Measurements from ENCODE around the gene PPARG. TPM values are rescaled to one million over a fixed set of nuclear protein-coding genes. Genes with fewer than 3 reads are reported as not detected.

The PPARG gene
- total and polyA plus RNA-seq, 10 donors: 5.5 to 28.0 (median 19.4) TPM

DNA sequence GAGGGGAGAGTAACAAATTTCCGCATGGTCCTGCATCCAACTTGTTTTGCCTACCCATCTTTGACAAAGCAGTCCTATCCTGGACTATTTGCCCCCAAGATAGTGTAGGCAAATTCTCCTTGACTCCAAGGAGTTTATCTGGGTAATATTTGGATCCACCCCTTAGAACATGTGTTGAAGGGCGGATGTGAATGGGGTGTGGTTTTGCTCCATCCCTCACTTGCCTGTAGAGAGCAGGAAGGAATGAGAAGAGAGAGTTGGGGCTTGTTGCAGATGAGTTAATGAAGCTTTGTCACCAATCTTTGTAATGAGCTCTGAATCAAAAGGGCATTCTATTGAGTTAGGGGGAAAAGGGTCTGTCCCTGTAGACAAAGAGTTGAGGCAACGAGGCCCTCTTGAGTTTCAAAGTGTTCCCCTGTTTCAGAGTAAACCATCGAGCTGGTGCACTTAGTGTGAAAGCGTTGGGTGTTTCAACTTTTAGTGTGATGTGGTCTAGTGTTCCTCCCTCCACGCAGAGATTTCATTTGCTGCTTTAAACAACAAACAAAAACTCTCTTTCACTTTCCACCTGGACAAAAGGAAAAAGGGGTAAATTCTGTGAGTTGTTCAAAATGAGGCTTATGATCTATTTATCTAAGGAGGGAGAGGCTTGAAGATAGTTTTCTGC, 42.2 kb upstream of the PPARG start:
- TF ChIP-seq POLR2AphosphoS5 (IDR thresholded peaks at IDR 0.05): no peak
- Histone ChIP-seq H3K4me3 (no peak overlapping the region), H3K27me3 (replicated peaks in 1 of 7) (peaks cover 0 to 8% (median 0%) of the 10 kb centered on the region in 7 donors), H3K27ac (no peak overlapping the region), H3K36me3 (no peaks in the 10 kb centered on the region), H3K4me1 (no peaks in the 10 kb centered on the region), H3K9me3 (peaks cover 0 to 15% (median 12%) of the 10 kb centered on the region in 8 donors)
- WGBS, 5 donors: 64 to 75% (median 72%) methylated on average over 6 of the region's 6 CpGs
- intact Hi-C loops (cut with DNase I; ENCODE audit: low total_unique reads): no loop called here
- DNase-seq: no peak

DNA sequence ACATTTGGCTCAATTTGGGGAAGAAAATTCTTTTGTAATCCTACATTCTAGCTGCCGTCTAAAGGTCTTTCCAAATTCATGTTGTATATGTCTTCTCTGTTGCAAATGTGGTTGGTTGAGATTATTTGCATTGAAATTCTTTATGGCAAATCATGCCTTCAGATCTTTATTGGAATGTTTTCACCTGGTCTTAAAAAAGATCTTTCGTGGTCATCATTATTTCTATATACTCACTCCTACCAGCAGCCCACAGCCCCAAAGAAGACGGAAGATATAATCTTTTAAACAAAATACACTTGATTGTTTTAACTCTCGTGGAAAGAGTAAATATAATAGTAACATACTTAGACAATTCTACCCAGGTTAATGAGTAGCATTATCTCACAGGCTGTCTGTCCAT, 41.5 kb upstream of the PPARG start:
- peaks cover 0 to 15% (median 12%) of the 10 kb centered on the region in 8 donors for H3K9me3 ChIP-seq
- WGBS, 5 donors: 80 to 91% (median 86%) methylated on average over 4 of the region's 4 CpGs
- TF ChIP-seq POLR2A (IDR thresholded peaks at IDR 0.05) (no peak), POLR2AphosphoS5 (IDR thresholded peaks at IDR 0.05) (no peak)
- TF ChIP-seq, protein P1, sequence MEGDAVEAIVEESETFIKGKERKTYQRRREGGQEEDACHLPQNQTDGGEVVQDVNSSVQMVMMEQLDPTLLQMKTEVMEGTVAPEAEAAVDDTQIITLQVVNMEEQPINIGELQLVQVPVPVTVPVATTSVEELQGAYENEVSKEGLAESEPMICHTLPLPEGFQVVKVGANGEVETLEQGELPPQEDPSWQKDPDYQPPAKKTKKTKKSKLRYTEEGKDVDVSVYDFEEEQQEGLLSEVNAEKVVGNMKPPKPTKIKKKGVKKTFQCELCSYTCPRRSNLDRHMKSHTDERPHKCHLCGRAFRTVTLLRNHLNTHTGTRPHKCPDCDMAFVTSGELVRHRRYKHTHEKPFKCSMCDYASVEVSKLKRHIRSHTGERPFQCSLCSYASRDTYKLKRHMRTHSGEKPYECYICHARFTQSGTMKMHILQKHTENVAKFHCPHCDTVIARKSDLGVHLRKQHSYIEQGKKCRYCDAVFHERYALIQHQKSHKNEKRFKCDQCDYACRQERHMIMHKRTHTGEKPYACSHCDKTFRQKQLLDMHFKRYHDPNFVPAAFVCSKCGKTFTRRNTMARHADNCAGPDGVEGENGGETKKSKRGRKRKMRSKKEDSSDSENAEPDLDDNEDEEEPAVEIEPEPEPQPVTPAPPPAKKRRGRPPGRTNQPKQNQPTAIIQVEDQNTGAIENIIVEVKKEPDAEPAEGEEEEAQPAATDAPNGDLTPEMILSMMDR (IDR thresholded peaks at IDR 0.05 in 8 of 11, conservative IDR thresholded peaks at IDR 0.05 in 3 of 11): no peak
- DNase-seq: no peak
- no peaks in the 10 kb centered on the region for H3K4me1 ChIP-seq
- peaks cover 0 to 8% (median 0%) of the 10 kb centered on the region in 7 donors for H3K27me3 ChIP-seq (replicated peaks in 1 of 7)
- no peak overlapping the region for H3K4me3 ChIP-seq
- no peaks in the 10 kb centered on the region for H3K36me3 ChIP-seq
- intact Hi-C loops (cut with DNase I; ENCODE audit: low total_unique reads): no loop called here
- H3K27ac ChIP-seq: no peak overlapping the region

DNA sequence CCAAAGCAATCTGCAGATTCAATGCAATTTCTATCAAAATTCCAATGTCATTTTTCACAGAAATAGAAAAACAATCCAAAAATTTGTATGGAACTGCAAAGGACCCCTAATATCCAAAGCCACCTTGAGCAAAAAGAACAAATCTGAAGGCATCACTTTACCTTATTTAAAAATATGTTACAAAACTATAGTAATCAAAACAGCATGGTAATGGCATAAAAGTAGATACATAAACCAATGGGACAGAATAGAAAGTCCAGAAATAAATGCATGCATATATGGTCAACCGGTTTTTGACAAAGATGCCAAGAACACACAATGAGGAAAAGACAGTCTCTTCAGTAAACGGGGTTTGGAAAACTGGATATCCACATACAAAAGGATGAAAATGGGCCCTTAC, 39.4 kb upstream of the PPARG start:
- Histone ChIP-seq H3K9me3 (peaks cover 0 to 15% (median 12%) of the 10 kb centered on the region in 8 donors), H3K27me3 (replicated peaks in 1 of 7) (no peaks in the 10 kb centered on the region), H3K4me3 (no peak overlapping the region), H3K36me3 (no peaks in the 10 kb centered on the region), H3K4me1 (peaks cover 0 to 11% (median 2%) of the 10 kb centered on the region in 6 donors), H3K27ac (no peak overlapping the region)
- TF ChIP-seq, protein P1 (IDR thresholded peaks at IDR 0.05 in 8 of 11, conservative IDR thresholded peaks at IDR 0.05 in 3 of 11): no peak
- no peak for TF ChIP-seq POLR2AphosphoS5 (IDR thresholded peaks at IDR 0.05)
- TF ChIP-seq POLR2A (IDR thresholded peaks at IDR 0.05): no peak
- WGBS, 5 donors: 91 to 96% (median 94%) methylated on average over 2 of the region's 2 CpGs
- intact Hi-C loops (cut with DNase I; ENCODE audit: low total_unique reads): no loop called here
- DNase-seq: no peak

DNA sequence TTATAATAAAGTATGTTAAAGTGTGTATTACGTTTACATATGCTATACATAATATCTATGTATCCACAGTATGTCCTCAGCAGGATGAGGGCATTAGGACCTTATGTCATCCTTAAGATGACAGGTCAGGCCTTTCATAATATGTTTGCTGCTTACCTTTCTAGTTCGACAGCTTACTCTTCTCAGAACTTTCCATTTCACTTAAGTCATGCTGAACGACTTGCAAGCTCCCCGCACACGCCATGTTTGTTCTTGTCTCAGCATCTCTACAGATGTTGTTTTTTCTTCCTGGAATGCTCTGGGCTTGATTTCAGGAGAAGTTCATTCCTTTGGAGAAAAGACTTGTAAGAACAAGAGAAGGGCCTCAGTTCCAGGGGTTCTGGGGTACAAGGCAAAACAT, 36.0 kb upstream of the PPARG start:
- H3K4me3 ChIP-seq: no peak overlapping the region
- H3K4me1 ChIP-seq: peaks cover 0 to 11% (median 2%) of the 10 kb centered on the region in 6 donors
- TF ChIP-seq, protein P1 (IDR thresholded peaks at IDR 0.05 in 8 of 11, conservative IDR thresholded peaks at IDR 0.05 in 3 of 11): no peak
- TF ChIP-seq POLR2A (IDR thresholded peaks at IDR 0.05) (no peak), POLR2AphosphoS5 (IDR thresholded peaks at IDR 0.05) (no peak)
- H3K9me3 ChIP-seq: peaks cover 0 to 15% (median 12%) of the 10 kb centered on the region in 8 donors
- WGBS, 5 donors: 90 to 94% (median 92%) methylated on average over 5 of the region's 5 CpGs
- no peaks in the 10 kb centered on the region for H3K36me3 ChIP-seq
- no peaks in the 10 kb centered on the region for H3K27me3 ChIP-seq (replicated peaks in 1 of 7)
- no peak for DNase-seq
- H3K27ac ChIP-seq: no peak overlapping the region
- intact Hi-C loops (cut with DNase I; ENCODE audit: low total_unique reads): no loop called here

Measured in spleen (tissue), 11 donors.